ENCODE measurements around the gene ANKRD9. TPM values are rescaled to one million over a fixed set of nuclear protein-coding genes. Genes with fewer than 3 reads are reported as not detected.

Gene ANKRD9
- total and polyA plus RNA-seq, 2 of the 13 experiments (the other 11 are each of a cell fraction or from before 2014, with no cell fraction given), result 10.0 to 15.0 TPM

DNA sequence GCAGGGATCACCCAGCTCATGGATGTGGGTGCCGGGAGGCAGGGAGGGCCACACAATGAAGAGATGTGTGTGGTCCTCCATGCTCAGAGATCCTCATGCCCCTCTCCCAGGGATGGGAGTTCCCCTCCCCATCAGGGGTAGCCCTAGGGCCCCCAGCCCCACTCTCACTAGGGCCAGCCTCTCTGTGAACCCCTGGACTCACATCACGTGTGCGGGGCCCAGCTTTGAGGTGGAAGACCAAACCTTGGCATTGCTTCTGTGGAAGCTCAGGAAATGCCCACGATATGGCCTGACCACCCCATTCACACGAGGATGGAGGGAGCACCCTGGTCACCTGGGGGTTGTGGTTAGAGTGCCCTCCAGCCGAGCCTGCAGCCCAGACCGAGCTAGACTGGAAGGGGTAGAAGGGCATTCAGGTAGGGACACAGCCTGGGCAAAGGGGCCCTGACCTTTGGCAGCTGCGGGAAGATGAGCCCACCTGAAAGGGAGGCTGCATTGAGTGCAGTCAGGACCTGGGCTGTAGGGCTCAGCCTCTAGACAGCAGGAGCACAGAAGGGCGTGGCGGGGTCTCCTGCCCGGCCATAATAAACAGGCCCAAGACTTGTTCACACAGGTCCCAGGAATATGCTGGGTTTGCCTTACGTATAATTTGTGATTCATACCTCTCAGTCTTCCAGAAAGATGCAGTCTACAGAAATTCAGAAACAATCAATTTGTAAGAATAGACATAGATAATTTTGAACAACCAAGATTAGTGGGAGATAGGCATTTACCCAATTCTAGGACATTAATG, 48.1 kb upstream of the ANKRD9 start:
- ChIA-PET POLR2A (interaction anchor here (1.2 to 3.5 kb wide), 3 partner anchors 14 to 18 kb away, joined by 4 to 16 read pairs (median 11); no protein-coding TSS in a partner anchor), CTCF (ENCODE audit: low intra/inter-chr PET ratio, low total read pairs) (no interaction called here)
- DNase-seq (ENCODE audit: low spot score) (no peak), FAIRE-seq (no peak), ATAC-seq (peak; percentile 6; the same call in 1 of the 3 replicates)
- no peak overlapping the region for H2AFZ ChIP-seq (ENCODE audit: low read length)
- no peaks in the 10 kb centered on the region for H4K20me1 ChIP-seq (ENCODE audit: insufficient read depth, low read length)
- H3K9ac ChIP-seq (ENCODE audit: insufficient read depth, low read depth, low read length), result no peak overlapping the region
- H3K79me2 ChIP-seq (ENCODE audit: insufficient read depth, low read length), result no peaks in the 10 kb centered on the region
- H3K4me1 ChIP-seq (ENCODE audit: insufficient read depth, low read length), result peaks cover 21% of the 10 kb centered on the region
- H3K27me3 ChIP-seq (ENCODE audit: control insufficient read depth in 1 of 2, insufficient read depth in 2 of 2, low read length in 2 of 2), result no peaks in the 10 kb centered on the region; a peak in 1 of 5 replicates
- in situ Hi-C loops (cut with HindIII; ENCODE audit: extremely low pct_ligation_motif_present, low pct_unique_long_range_greater_than_20kb) (no loop called here), intact Hi-C loops (cut with micrococcal nuclease; ENCODE audit: unreplicated experiment) (no loop called here)
- H3K4me2 ChIP-seq (ENCODE audit: low read depth, low read length), result no peak overlapping the region
- H3K9me3 ChIP-seq (ENCODE audit: low read length), result no peaks in the 10 kb centered on the region
- H3K27ac ChIP-seq (ENCODE audit: extremely low read length, insufficient read depth, low read length), result no peak overlapping the region
- H3K4me3 ChIP-seq (replicated peaks in 1 of 3; ENCODE audit: insufficient read depth in 1 of 3, low read depth in 2 of 3, low read length in 3 of 3), result no peak overlapping the region
- H3K36me3 ChIP-seq (replicated peaks in 1 of 2; ENCODE audit: control insufficient read depth in 1 of 2, insufficient read depth in 2 of 2, low read length in 2 of 2), result no peaks in the 10 kb centered on the region
- no TSS peak for BruUV-seq (replicated peaks)
- TF ChIP-seq ZNF235 (CRISPR knock-in tag; IDR thresholded peaks at IDR 0.05; ENCODE audit: borderline replicate concordance) (0 out of 2 replicates have a peak, but pooled peaks have one; percentile 20), AKAP8 (CRISPR knock-in tag; IDR thresholded peaks at IDR 0.05) (peak; percentile 86), ZMYM3 (CRISPR knock-in tag; IDR thresholded peaks at IDR 0.05) (no peak), ZNF326 (CRISPR knock-in tag; IDR thresholded peaks at IDR 0.05; ENCODE audit: borderline replicate concordance) (peak; percentile 43; the same call in 1 of the 2 replicates), FOSL2 (CRISPR knock-in tag; IDR thresholded peaks at IDR 0.05) (no peak)
- TF ChIP-seq, protein P1, sequence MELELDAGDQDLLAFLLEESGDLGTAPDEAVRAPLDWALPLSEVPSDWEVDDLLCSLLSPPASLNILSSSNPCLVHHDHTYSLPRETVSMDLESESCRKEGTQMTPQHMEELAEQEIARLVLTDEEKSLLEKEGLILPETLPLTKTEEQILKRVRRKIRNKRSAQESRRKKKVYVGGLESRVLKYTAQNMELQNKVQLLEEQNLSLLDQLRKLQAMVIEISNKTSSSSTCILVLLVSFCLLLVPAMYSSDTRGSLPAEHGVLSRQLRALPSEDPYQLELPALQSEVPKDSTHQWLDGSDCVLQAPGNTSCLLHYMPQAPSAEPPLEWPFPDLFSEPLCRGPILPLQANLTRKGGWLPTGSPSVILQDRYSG (CRISPR knock-in tag; IDR thresholded peaks at IDR 0.05), result no peak
- WGBS (ENCODE audit: low lambda C conversion rate), result 69% methylated on average over 8 of the region's 12 CpGs
